SK-N-SH (cell line): ENCODE data around the gene ECE1.

Experiments used
- CTCF ChIP-seq: fragments of 200-600 bp; sonication (generic); IDR thresholded peaks from 2 replicates; pipeline ENCODE4 v1.6.1; 2017; ENCODE audit warnings: antibody characterized with exemption, mild to moderate bottlenecking, moderate library complexity
- ELF1 ChIP-seq: IDR thresholded peaks from 2 replicates; pipeline ENCODE4 v1.4.0; 2012
- EP300 ChIP-seq, 2 experiments: IDR thresholded peaks; 2 replicates each; pipeline versions ENCODE4 v1.4.0 to v1.6.1; 2012; ENCODE audit warnings: borderline replicate concordance in 1 of 2, low read depth in 1 of 2, low read length in 1 of 2
- EZH2phosphoT487 ChIP-seq: fragments of 200-600 bp; sonication (generic); IDR thresholded peaks from 2 replicates; pipeline ENCODE4 v1.6.1; 2017; ENCODE audit warnings: low read depth, mixed run types, mild to moderate bottlenecking, antibody characterized with exemption, moderate library complexity, borderline replicate concordance
- FOXM1 ChIP-seq: IDR thresholded peaks from 2 replicates; pipeline ENCODE4 v1.4.0; 2012; ENCODE audit warnings: low read depth, mild to moderate bottlenecking
- JUND ChIP-seq: IDR thresholded peaks from 2 replicates; pipeline ENCODE4 v1.4.0; 2012
- NRF1 ChIP-seq: IDR thresholded peaks from 2 replicates; pipeline ENCODE4 v1.6.1; 2012; ENCODE audit warnings: low read depth, mild to moderate bottlenecking, low read length
- POLR2AphosphoS5 ChIP-seq: IDR thresholded peaks from 2 replicates; pipeline ENCODE4 v1.6.1; 2012; ENCODE audit warnings: low read depth, low read length
- RCOR1 ChIP-seq: fragments of 150-350 bp; IDR thresholded peaks from 2 replicates; pipeline ENCODE4 v1.6.1; 2017; ENCODE audit warnings: antibody characterized with exemption, low read length
- SMC3 ChIP-seq: IDR thresholded peaks from 2 replicates; pipeline ENCODE4 v1.6.1; 2012; ENCODE audit warnings: low read depth, low read length, improper control_type of control experiment
- TCF12 ChIP-seq: IDR thresholded peaks from 2 replicates; pipeline ENCODE4 v1.4.0; 2012
- TEAD4 ChIP-seq: IDR thresholded peaks from 2 replicates; pipeline ENCODE4 v1.4.0; 2012; ENCODE audit warnings: mild to moderate bottlenecking, borderline replicate concordance; ENCODE audit not compliant: insufficient read depth
- USF1 ChIP-seq: IDR thresholded peaks from 2 replicates; pipeline ENCODE4 v1.4.0; 2012; ENCODE audit warnings: low read depth, borderline replicate concordance

GRCh38 chr1:21260405-21261125 is 29.7 kb downstream of the ECE1 start:
- TF ChIP-seq ELF1 = no peak
- TF ChIP-seq JUND = no peak
- TF ChIP-seq EP300 (IDR thresholded peaks at IDR 0.05; ENCODE audit: borderline replicate concordance in 1 of 2, low read depth in 1 of 2, low read length in 1 of 2) = no peak
- no peak for TF ChIP-seq RCOR1
- no peak for TF ChIP-seq EZH2phosphoT487
- TF ChIP-seq POLR2AphosphoS5 = no peak
- no peak for TF ChIP-seq TCF12
- no peak for TF ChIP-seq CTCF
- no peak for TF ChIP-seq TEAD4
- no peak for TF ChIP-seq USF1
- no peak for TF ChIP-seq SMC3
- no peak for TF ChIP-seq NRF1
- TF ChIP-seq FOXM1 = no peak
